Body of pancreas (tissue), 4 donors: Measurements from ENCODE around the gene CAMK1D. TPM values are rescaled to one million over a fixed set of nuclear protein-coding genes. Genes with fewer than 3 reads are reported as not detected.

Experiments used
- ATAC-seq: fragments of 150-250 bp; one replicate; pipeline ENCODE4 v1.9.1; 2016
- DNase-seq, 4 donors: peaks; one replicate each; pipeline ENCODE4 v3.0.0-alpha.2; 2019
- H3K27ac ChIP-seq, 4 donors: fragments of 200-600 bp; sonication (generic); 1 replicate in 3 of 4; 2 replicates in 1 of 4; pipeline versions ENCODE4 v1.5.1 to v1.6.1; 2016 to 2019; ENCODE audit warnings: mild to moderate bottlenecking in 1 of 4, mixed read lengths in 1 of 4, moderate library complexity in 1 of 4
- H3K27me3 ChIP-seq, 2 donors: fragments of 200-600 bp; sonication (generic); one replicate each; pipeline ENCODE4 v1.6.0; 2016; ENCODE audit warnings: mild to moderate bottlenecking in 1 of 2
- H3K36me3 ChIP-seq, 2 donors: fragments of 200-600 bp; sonication (generic); replicated peaks in 1 of 2; 2 replicates each; pipeline ENCODE4 v1.5.1; 2016; ENCODE audit warnings: low read depth in 2 of 2; ENCODE audit not compliant: insufficient read depth in 1 of 2
- H3K4me1 ChIP-seq: fragments of 200-600 bp; sonication (generic); one replicate; pipeline ENCODE4 v1.6.0; 2016
- H3K4me3 ChIP-seq, 2 donors: fragments of 200-600 bp; sonication (generic); 1 replicate in 1 of 2; 2 replicates in 1 of 2; pipeline ENCODE4 v1.5.1; 2016 to 2019
- H3K9me3 ChIP-seq, 3 donors: fragments of 200-600 bp; sonication (generic); 1 replicate in 2 of 3; 2 replicates in 1 of 3; pipeline ENCODE4 v1.5.1; 2016
- POLR2A ChIP-seq, 3 donors: fragments of 450-650 bp; IDR thresholded peaks; one replicate each; pipeline ENCODE4 v1.6.1; 2016; ENCODE audit warnings: antibody characterized with exemption in 3 of 3, mild to moderate bottlenecking in 2 of 3
- WGBS, 2 donors: methylation state at CpG; one replicate each; pipeline ENCODE4 v1.1.5; 2017; 5-methylcytosine and 5-hydroxymethylcytosine counted together
- intact Hi-C: fragments of 100-400 bp; cut with DNase I; formaldehyde crosslinking; loops from one replicate; pipeline ENCODE4 v1.15.1; 2023
- total RNA-seq, 2 donors: library from RNA; depleted of rRNA; stranded (reverse); fragments of >200 nt; gene quantifications; one replicate each; pipeline ENCODE4 v1.1.0, GENCODE V29; 2016
- TF ChIP-seq, protein P1 (sequence below), 7 experiments: fragments of 450-650 bp in 4 of 7; fragments of 200-600 bp in 3 of 7; sonication (generic) in 3 of 7; IDR thresholded peaks; one replicate each; pipeline ENCODE4 v1.5.1; 2016 to 2019; ENCODE audit warnings: antibody characterized with exemption in 7 of 7

The CAMK1D gene
- total RNA-seq, 2 donors from 2014 or later: 12.5 to 14.2 TPM

DNA sequence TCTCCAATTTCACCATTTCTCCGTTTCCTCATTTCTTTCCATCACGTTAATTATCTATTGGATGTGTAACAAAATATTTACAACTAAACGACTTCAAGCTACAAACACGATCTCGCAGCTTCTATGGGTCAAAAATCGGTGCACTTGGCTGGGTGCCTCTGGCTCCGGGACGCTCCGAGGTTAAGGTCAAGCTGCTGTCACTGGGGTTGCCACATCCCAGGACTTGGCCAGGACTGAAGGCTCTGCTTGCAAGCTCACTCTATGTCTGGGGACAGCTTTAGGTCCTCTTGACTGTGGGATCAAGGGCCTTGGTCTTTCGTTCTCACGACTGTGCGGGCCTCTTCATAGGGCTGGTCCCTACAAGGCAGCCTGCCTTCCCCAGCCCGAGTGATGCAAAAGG lies 492.5 kb downstream of the CAMK1D start:
- Histone ChIP-seq H3K9me3 (no peaks in the 10 kb centered on the region), H3K27ac (no peak overlapping the region), H3K4me3 (no peak overlapping the region), H3K36me3 (no peaks in the 10 kb centered on the region), H3K27me3 (no peaks in the 10 kb centered on the region), H3K4me1 (peaks cover 8% of the 10 kb centered on the region)
- TF ChIP-seq POLR2A (IDR thresholded peaks at IDR 0.05): no peak
- TF ChIP-seq, protein P1, sequence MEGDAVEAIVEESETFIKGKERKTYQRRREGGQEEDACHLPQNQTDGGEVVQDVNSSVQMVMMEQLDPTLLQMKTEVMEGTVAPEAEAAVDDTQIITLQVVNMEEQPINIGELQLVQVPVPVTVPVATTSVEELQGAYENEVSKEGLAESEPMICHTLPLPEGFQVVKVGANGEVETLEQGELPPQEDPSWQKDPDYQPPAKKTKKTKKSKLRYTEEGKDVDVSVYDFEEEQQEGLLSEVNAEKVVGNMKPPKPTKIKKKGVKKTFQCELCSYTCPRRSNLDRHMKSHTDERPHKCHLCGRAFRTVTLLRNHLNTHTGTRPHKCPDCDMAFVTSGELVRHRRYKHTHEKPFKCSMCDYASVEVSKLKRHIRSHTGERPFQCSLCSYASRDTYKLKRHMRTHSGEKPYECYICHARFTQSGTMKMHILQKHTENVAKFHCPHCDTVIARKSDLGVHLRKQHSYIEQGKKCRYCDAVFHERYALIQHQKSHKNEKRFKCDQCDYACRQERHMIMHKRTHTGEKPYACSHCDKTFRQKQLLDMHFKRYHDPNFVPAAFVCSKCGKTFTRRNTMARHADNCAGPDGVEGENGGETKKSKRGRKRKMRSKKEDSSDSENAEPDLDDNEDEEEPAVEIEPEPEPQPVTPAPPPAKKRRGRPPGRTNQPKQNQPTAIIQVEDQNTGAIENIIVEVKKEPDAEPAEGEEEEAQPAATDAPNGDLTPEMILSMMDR (IDR thresholded peaks at IDR 0.05): no peak
- intact Hi-C loops: no loop called here
- DNase-seq (no peak), ATAC-seq (peak; percentile 19)
- WGBS, 2 donors: 66 to 81% methylated on average over 13 of the region's 13 CpGs

DNA sequence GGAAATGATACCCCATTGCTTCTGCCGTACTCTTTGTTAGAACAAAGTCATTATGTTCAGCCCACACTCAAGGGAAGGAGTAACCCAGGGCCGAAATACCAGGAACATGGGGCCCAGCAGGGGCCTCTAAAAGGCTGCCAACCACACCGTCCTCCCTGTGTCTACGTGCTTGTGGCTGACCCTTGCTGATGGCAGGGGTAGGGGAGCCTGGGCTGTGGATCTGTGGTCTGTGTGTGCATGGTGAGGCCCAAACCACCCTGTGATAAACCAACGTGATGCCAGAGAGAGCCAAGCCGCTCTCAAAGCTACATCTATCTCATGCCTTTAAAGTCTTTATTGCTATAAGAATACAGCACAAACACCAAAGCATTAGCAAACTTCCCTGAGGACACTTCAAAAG lies 493.0 kb downstream of the CAMK1D start:
- Histone ChIP-seq H3K4me1 (peaks cover 8% of the 10 kb centered on the region), H3K27me3 (no peaks in the 10 kb centered on the region), H3K27ac (no peak overlapping the region), H3K9me3 (no peaks in the 10 kb centered on the region), H3K4me3 (no peak overlapping the region), H3K36me3 (no peaks in the 10 kb centered on the region)
- no peak for ATAC-seq
- TF ChIP-seq POLR2A (IDR thresholded peaks at IDR 0.05): no peak
- TF ChIP-seq, protein P1 (IDR thresholded peaks at IDR 0.05): no peak
- 76 to 93% methylated on average over 4 to 6 of the region's 6 CpGs for WGBS, 2 donors
- DNase-seq: no peak
- intact Hi-C loops: no loop called here

DNA sequence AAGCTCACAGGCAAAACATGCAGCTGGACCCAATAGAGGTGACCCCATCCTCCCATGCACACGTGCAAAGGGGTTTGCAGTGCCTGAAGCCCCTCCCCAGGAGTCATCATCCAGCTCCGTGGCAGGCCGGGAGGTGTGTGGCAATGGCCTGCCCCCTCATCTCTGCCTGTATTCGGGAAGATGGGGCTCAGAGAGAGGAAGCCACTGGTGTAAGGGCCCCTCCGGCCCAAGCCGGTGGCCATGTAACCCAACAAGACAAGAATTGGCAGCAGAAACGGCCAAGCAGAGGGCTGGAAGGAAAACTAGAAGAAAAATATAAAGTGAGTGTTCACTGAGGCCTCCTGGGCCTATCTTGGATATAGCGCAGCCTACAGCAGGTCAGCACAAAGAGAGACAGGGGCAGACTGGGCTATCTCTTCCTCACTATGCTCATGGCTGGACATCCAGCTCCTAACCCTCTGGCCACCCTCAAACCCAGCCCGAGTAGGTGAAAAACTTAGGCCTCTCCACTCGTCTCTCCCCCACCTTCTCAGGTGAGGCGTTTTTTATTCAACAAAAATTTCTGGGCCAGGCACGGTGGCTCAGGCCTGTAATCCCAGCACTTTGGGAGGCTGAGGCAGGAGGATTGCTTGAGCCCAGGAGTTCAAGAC lies 494.1 kb downstream of the CAMK1D start:
- intact Hi-C loops: no loop called here
- no peaks in the 10 kb centered on the region for H3K27me3 ChIP-seq
- H3K9me3 ChIP-seq: no peaks in the 10 kb centered on the region
- ATAC-seq (no peak), DNase-seq (no peak)
- WGBS, 2 donors: 86% methylated on average over 12 of the region's 12 CpGs
- no peak overlapping the region for H3K4me3 ChIP-seq
- H3K36me3 ChIP-seq: no peaks in the 10 kb centered on the region
- H3K27ac ChIP-seq: no peak overlapping the region
- TF ChIP-seq, protein P1 (IDR thresholded peaks at IDR 0.05): no peak
- TF ChIP-seq POLR2A (IDR thresholded peaks at IDR 0.05): no peak
- H3K4me1 ChIP-seq: peaks cover 8% of the 10 kb centered on the region

DNA sequence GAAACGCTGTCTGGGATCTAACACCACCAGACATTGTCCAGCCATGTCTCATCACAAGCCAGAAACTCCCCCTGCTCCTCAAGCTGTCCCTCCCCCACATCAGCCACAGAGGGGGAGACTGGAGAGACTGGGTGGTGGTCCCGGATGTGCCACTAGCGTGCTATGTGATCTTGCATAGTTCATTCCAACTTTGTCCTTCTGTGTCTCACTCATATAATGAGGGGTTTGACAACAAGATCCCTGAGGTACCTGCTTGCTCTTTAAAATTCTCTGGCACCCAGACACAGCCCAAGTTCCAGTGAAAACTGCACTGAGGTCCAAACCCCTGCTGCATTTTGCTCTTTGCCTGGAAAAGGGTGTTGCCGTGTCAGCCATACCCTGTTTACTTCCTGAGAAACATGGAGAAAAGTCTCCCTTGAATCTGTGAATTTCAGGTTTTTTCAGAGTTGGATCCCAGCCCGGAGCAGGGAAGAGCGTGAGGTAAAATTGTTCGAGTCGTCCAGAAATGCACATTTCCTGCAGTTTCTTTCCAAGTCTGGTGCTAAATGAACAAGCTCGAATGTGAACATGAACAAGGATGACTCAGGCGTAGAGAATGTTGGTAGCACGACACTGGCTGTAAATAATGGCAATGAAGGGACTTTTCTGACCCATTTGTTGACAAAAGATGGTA lies 495.6 kb downstream of the CAMK1D start:
- TF ChIP-seq, protein P1 (IDR thresholded peaks at IDR 0.05): no peak
- no peak for TF ChIP-seq POLR2A (IDR thresholded peaks at IDR 0.05)
- Histone ChIP-seq H3K36me3 (no peaks in the 10 kb centered on the region), H3K27me3 (no peaks in the 10 kb centered on the region), H3K4me3 (no peak overlapping the region), H3K27ac (peak overlapping the region in 3 of 4 donors; percentile 14 to 63 (median 49)), H3K4me1 (peaks cover 8% of the 10 kb centered on the region), H3K9me3 (no peaks in the 10 kb centered on the region)
- 25 to 26% methylated on average over 11 of the region's 11 CpGs for WGBS, 2 donors
- ATAC-seq (peak; percentile 69), DNase-seq (peak in 1 of 4 donors; percentile 30)
- intact Hi-C loops: no loop called here
